GM12878 (cell line): ENCODE data around the gene SLC6A11. TPM values are rescaled to one million over a fixed set of nuclear protein-coding genes. Genes with fewer than 3 reads are reported as not detected.

ENCODE experiments used
- ATAC-seq: fragments of 200-7000 bp; cut with Tn5 transposase; 3 replicates; pipeline ENCODE4 v1.9.1; 2020; ENCODE audit warnings: mild to moderate bottlenecking, moderate library complexity
- BruUV-seq: library from RNA; stranded (reverse); fragments of 400-500 nt; replicated peaks from 2 replicates; lab custom pipeline; 2021; lab: Mats Ljungman, UMichigan
- CTCF ChIA-PET: fragments of 300-600 bp; sonication (Branson Sonifier 250); formaldehyde crosslinking; extraction: SDS; loops from one replicate; lab custom pipeline; 2021; ENCODE audit warnings: inconsistent platforms; lab: Yijun Ruan, JAX
- POLR2A ChIA-PET: fragments of 350-600 bp; formaldehyde crosslinking; extraction: SDS; loops from one replicate; lab custom pipeline; 2021; ENCODE audit warnings: inconsistent platforms; lab: Charles Lee
- RAD21 ChIA-PET: fragments of 300-600 bp; sonication (Branson Sonifier 250); formaldehyde crosslinking; loops from one replicate; lab custom pipeline; 2023; ENCODE audit warnings: antibody characterized with exemption; ENCODE audit not compliant: unreplicated experiment; lab: Charles Lee
- SMC1A ChIA-PET: fragments of 300-600 bp; sonication (Branson Sonifier 250); formaldehyde crosslinking; loops from one replicate; lab custom pipeline; 2023; ENCODE audit not compliant: unreplicated experiment, uncharacterized antibody; lab: Charles Lee
- DNase-seq: peaks from one replicate; pipeline ENCODE4 v3.0.0-alpha.2; 2011; ENCODE audit warnings: low read depth, low spot score
- FAIRE-seq: peaks from 3 replicates; lab custom pipeline; 2011; peaks lifted over from hg19 to GRCh38; lab: Jason Lieb, UNC
- H2AFZ ChIP-seq: 2 replicates; pipeline ENCODE4 v1.6.0; 2011; ENCODE audit warnings: low read depth, low read length, control low read depth; ENCODE audit not compliant: control insufficient read depth
- H3K27ac ChIP-seq: 2 replicates; pipeline ENCODE4 v1.5.1; 2011; ENCODE audit warnings: control low read depth; ENCODE audit not compliant: control insufficient read depth, insufficient read depth
- H3K27me3 ChIP-seq, 2 experiments: replicated peaks in 1 of 2; 2 replicates each; pipeline versions ENCODE4 v1.6.0 to v1.6.1; 2011; ENCODE audit warnings: low read length in 1 of 2; ENCODE audit not compliant: control insufficient read depth in 2 of 2, insufficient read depth in 2 of 2
- H3K36me3 ChIP-seq, 2 experiments: 2 replicates each; pipeline ENCODE4 v1.5.1; 2011; ENCODE audit warnings: low read length in 1 of 2; ENCODE audit not compliant: control insufficient read depth in 2 of 2, insufficient read depth in 2 of 2
- H3K4me1 ChIP-seq: 2 replicates; pipeline ENCODE4 v1.6.1; 2011; ENCODE audit warnings: mild to moderate bottlenecking, low read length, moderate library complexity, mixed read lengths; ENCODE audit not compliant: control insufficient read depth, insufficient read depth
- H3K4me2 ChIP-seq: 2 replicates; pipeline ENCODE4 v1.6.0; 2011; ENCODE audit warnings: control low read depth; ENCODE audit not compliant: control insufficient read depth, insufficient read depth
- H3K4me3 ChIP-seq: fragments of 200-600 bp; sonication (generic); 2 replicates; pipeline ENCODE4 v1.5.1; 2016
- H3K79me2 ChIP-seq: 2 replicates; pipeline ENCODE4 v1.6.0; 2011; ENCODE audit warnings: low read length; ENCODE audit not compliant: control insufficient read depth, insufficient read depth
- H3K9ac ChIP-seq: 2 replicates; pipeline ENCODE4 v1.8.0; 2011; ENCODE audit warnings: low read length, control low read depth, mixed read lengths; ENCODE audit not compliant: control insufficient read depth, insufficient read depth
- H3K9me3 ChIP-seq: replicated peaks from 3 replicates; pipeline ENCODE4 v1.5.1; 2011; ENCODE audit warnings: mild to moderate bottlenecking, low read length; ENCODE audit not compliant: control insufficient read depth, insufficient read depth
- H4K20me1 ChIP-seq: 2 replicates; pipeline ENCODE4 v1.6.0; 2011; ENCODE audit not compliant: control insufficient read depth, insufficient read depth
- ATF3 ChIP-seq: IDR thresholded peaks from 2 replicates; pipeline ENCODE4 v1.6.1; 2011; ENCODE audit warnings: low read depth, mild to moderate bottlenecking, low read length, moderate library complexity, borderline replicate concordance; ENCODE audit errors: extremely low read depth
- BRCA1 ChIP-seq: IDR thresholded peaks from 2 replicates; pipeline ENCODE4 v1.6.1; 2011; ENCODE audit warnings: low read depth, low read length, improper control_type of control experiment
- CHD4 ChIP-seq: fragments of 200-600 bp; sonication (generic); IDR thresholded peaks from 2 replicates; pipeline ENCODE4 v1.6.1; 2016; ENCODE audit warnings: mild to moderate bottlenecking
- EZH2 ChIP-seq: IDR thresholded peaks from 2 replicates; pipeline ENCODE4 v1.6.1; 2012; ENCODE audit warnings: low read depth, mild to moderate bottlenecking, control low read depth, inconsistent platforms, low read length, borderline replicate concordance; ENCODE audit not compliant: control insufficient read depth
- FOXK2 ChIP-seq: fragments of 450-650 bp; IDR thresholded peaks from 2 replicates; pipeline ENCODE4 v1.6.1; 2017; ENCODE audit warnings: mild to moderate bottlenecking, moderate library complexity
- GABPA ChIP-seq: IDR thresholded peaks from 2 replicates; pipeline ENCODE4 v1.6.1; 2014; ENCODE audit warnings: antibody characterized with exemption, low read depth, mild to moderate bottlenecking, inconsistent platforms
- GATAD2B ChIP-seq: fragments of 450-650 bp; conservative IDR thresholded peaks from 2 replicates; pipeline ENCODE4 v1.6.1; 2017; ENCODE audit warnings: low read depth, mild to moderate bottlenecking, moderate library complexity
- HDGF ChIP-seq: fragments of 450-650 bp; IDR thresholded peaks from 2 replicates; pipeline ENCODE4 v1.6.1; 2016; ENCODE audit warnings: antibody characterized with exemption
- IRF4 ChIP-seq: IDR thresholded peaks from 2 replicates; pipeline ENCODE4 v1.6.1; 2011; ENCODE audit warnings: low read depth, low read length
- MTA3 ChIP-seq: IDR thresholded peaks from 2 replicates; pipeline ENCODE4 v1.6.1; 2012; ENCODE audit warnings: low read length, inconsistent platforms, borderline replicate concordance
- NFYA ChIP-seq: IDR thresholded peaks from 2 replicates; pipeline ENCODE4 v1.6.1; 2011; ENCODE audit warnings: low read depth, mild to moderate bottlenecking, low read length, improper control_type of control experiment, borderline replicate concordance
- NKRF ChIP-seq: fragments of 450-650 bp; conservative IDR thresholded peaks from 2 replicates; pipeline ENCODE4 v1.6.1; 2017; ENCODE audit warnings: mild to moderate bottlenecking, moderate library complexity
- POLR2A ChIP-seq: IDR thresholded peaks from 2 replicates; pipeline ENCODE4 v1.6.1; 2011; ENCODE audit warnings: low read depth, mild to moderate bottlenecking, low read length
- RAD21 ChIP-seq: IDR thresholded peaks from 2 replicates; pipeline ENCODE4 v1.6.1; 2011; ENCODE audit warnings: mild to moderate bottlenecking, low read depth, low read length, moderate library complexity; ENCODE audit not compliant: insufficient read depth
- RAD51 ChIP-seq: fragments of 450-650 bp; IDR thresholded peaks from 2 replicates; pipeline ENCODE4 v1.6.1; 2016; ENCODE audit warnings: moderate library complexity, mild to moderate bottlenecking, inconsistent platforms
- RFX5 ChIP-seq: IDR thresholded peaks from 2 replicates; pipeline ENCODE4 v1.6.1; 2011; ENCODE audit warnings: low read depth, low read length, improper control_type of control experiment
- SMAD5 ChIP-seq: IDR thresholded peaks from 2 replicates; pipeline ENCODE4 v1.6.1; 2016; ENCODE audit warnings: antibody characterized with exemption, low read depth
- TAF1 ChIP-seq: IDR thresholded peaks from 2 replicates; pipeline ENCODE4 v1.6.1; 2011; ENCODE audit warnings: mild to moderate bottlenecking, low read depth, low read length, borderline replicate concordance
- YBX1 ChIP-seq: fragments of 450-650 bp; IDR thresholded peaks from 2 replicates; pipeline ENCODE4 v1.6.1; 2016; ENCODE audit warnings: antibody characterized with exemption
- ZBED1 ChIP-seq: IDR thresholded peaks from 2 replicates; pipeline ENCODE4 v1.6.1; 2016; ENCODE audit warnings: borderline replicate concordance
- ZNF622 ChIP-seq: fragments of 450-650 bp; IDR thresholded peaks from 2 replicates; pipeline ENCODE4 v1.6.1; 2017; ENCODE audit warnings: mild to moderate bottlenecking, inconsistent platforms
- WGBS: methylation state at CpG from one replicate; pipeline ENCODE4 v1.1.6; 2016; ENCODE audit warnings: low lambda C conversion rate; ENCODE audit not compliant: insufficient replicate concordance, insufficient coverage; ENCODE audit errors: missing lambda C conversion rate; 5-methylcytosine and 5-hydroxymethylcytosine counted together
- in situ Hi-C: fragments of 300-500 bp; cut with MboI; formaldehyde crosslinking; loops from 9 replicates; pipeline ENCODE4 v1.14.3; 2018; ENCODE audit warnings: mixed read lengths
- intact Hi-C: fragments of 100-400 bp; cut with micrococcal nuclease; formaldehyde crosslinking; loops from one replicate; pipeline ENCODE4 v1.14.2; 2022; ENCODE audit not compliant: unreplicated experiment
- polyA plus RNA-seq, 11 experiments: library from polyadenylated mRNA; depleted of rRNA in 4 of 11; unstranded in 6 of 11; stranded (reverse) in 5 of 11; fragments of >200 nt; fragmentation: Nextera tagmentation in 4 of 11; fragmentation: Illumina TruSeq in 1 of 11; extraction: Ambion mirVana in 4 of 11; extraction: Trizol in 1 of 11; gene quantifications; 1 replicate in 1 of 11; 2 replicates in 10 of 11; pipeline versions ENCODE4 v1.2.1 to v1.2.3, GENCODE V29; 2011 to 2016; ENCODE audit warnings: inconsistent platforms in 2 of 11, missing spikeins in 2 of 11, low read depth in 1 of 11
- total RNA-seq, 4 experiments: library from RNA; depleted of rRNA in 3 of 4; stranded (reverse); fragments of >200 nt in 3 of 4; fragmentation: Illumina TruSeq in 1 of 4; extraction: Trizol in 1 of 4; gene quantifications; 2 replicates each; pipeline versions ENCODE4 v1.2.1 to v1.2.3, GENCODE V29; 2013 to 2021
- TF ChIP-seq, protein P1 (sequence below): fragments of 450-650 bp; IDR thresholded peaks from 2 replicates; pipeline ENCODE4 v1.6.1; 2016; ENCODE audit warnings: mild to moderate bottlenecking

The SLC6A11 gene
- total and polyA plus RNA-seq, 10 of the 15 experiments (the other 5 are each of a cell fraction or from before 2014, with no cell fraction given): not detected

GRCh38 chr3:10948326-10948725, 132.3 kb downstream of the SLC6A11 start (continued):
- TF ChIP-seq, protein P1, sequence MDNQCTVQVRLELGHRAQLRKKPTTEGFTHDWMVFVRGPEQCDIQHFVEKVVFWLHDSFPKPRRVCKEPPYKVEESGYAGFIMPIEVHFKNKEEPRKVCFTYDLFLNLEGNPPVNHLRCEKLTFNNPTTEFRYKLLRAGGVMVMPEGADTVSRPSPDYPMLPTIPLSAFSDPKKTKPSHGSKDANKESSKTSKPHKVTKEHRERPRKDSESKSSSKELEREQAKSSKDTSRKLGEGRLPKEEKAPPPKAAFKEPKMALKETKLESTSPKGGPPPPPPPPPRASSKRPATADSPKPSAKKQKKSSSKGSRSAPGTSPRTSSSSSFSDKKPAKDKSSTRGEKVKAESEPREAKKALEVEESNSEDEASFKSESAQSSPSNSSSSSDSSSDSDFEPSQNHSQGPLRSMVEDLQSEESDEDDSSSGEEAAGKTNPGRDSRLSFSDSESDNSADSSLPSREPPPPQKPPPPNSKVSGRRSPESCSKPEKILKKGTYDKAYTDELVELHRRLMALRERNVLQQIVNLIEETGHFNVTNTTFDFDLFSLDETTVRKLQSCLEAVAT: no peak
- no peak for TF ChIP-seq FOXK2
- TF ChIP-seq TAF1: no peak
- no peak for TF ChIP-seq ZNF622
- TF ChIP-seq GABPA: no peak
- TF ChIP-seq GATAD2B: no peak
- TF ChIP-seq NFYA: no peak
- TF ChIP-seq YBX1: no peak

GRCh38 chr3:10949197-10949596, 133.2 kb downstream of the SLC6A11 start:
- 58% methylated on average over 19 of the region's 19 CpGs for WGBS
- RAD21 ChIA-PET: no interaction called here
- no peaks in the 10 kb centered on the region for H3K36me3 ChIP-seq
- intact Hi-C loops: no loop called here
- H3K4me1 ChIP-seq: no peaks in the 10 kb centered on the region
- SMC1A ChIA-PET: no interaction called here
- no peak overlapping the region for H3K9ac ChIP-seq
- FAIRE-seq (no peak), DNase-seq (no peak), ATAC-seq (no peak)
- no peak overlapping the region for H2AFZ ChIP-seq
- H4K20me1 ChIP-seq: no peaks in the 10 kb centered on the region
- POLR2A ChIA-PET: no interaction called here
- no peaks in the 10 kb centered on the region for H3K27me3 ChIP-seq
- no TSS peak for BruUV-seq
- H3K27ac ChIP-seq: no peak overlapping the region
- in situ Hi-C loops: loop anchor here (10.0 kb wide), 1 partner anchor 706 kb away; no protein-coding TSS in a partner anchor
- H3K4me2 ChIP-seq: no peak overlapping the region
- H3K79me2 ChIP-seq: no peaks in the 10 kb centered on the region
- CTCF ChIA-PET: interaction anchor here (1.0 kb wide), 1 partner anchor 191 kb away, joined by 3 read pairs; no protein-coding TSS in a partner anchor
- no peaks in the 10 kb centered on the region for H3K9me3 ChIP-seq
- H3K4me3 ChIP-seq: no peak overlapping the region
- TF ChIP-seq BRCA1 (no peak), SMAD5 (no peak), CHD4 (no peak), IRF4 (no peak), NKRF (no peak), NFYA (no peak), ATF3 (no peak), RAD21 (no peak), POLR2A (no peak), RFX5 (no peak), MTA3 (no peak), HDGF (no peak), EZH2 (no peak), ZBED1 (no peak), RAD51 (no peak)
